ENCODE results near the gene PLEK. TPM values are rescaled to one million over a fixed set of nuclear protein-coding genes. Genes with fewer than 3 reads are reported as not detected.

The PLEK gene
- total and polyA plus RNA-seq, 2 donors (not counting 1 experiment from before 2014, with no cell fraction given), result 39.9 to 78.3 TPM

GRCh38 chr2:68429311-68429826 is 64.3 kb downstream of the PLEK start:
- DNase-seq (no peak), ATAC-seq (ENCODE audit: low read depth) (no peak)
- peaks cover 45 to 54% of the 10 kb centered on the region in 2 donors for H3K4me1 ChIP-seq (ENCODE audit: control insufficient read depth in 2 of 2, insufficient read depth in 2 of 2, low read length in 2 of 2)
- H3K36me3 ChIP-seq (replicated peaks in 1 of 2; ENCODE audit: control extremely low read depth in 1 of 2, control insufficient read depth in 1 of 2, extremely low read depth in 1 of 2, insufficient read depth in 2 of 2, low read length in 1 of 2), result no peaks in the 10 kb centered on the region
- H3K4me3 ChIP-seq (ENCODE audit: control extremely low read depth in 1 of 5, extremely low read depth in 1 of 5, insufficient read depth in 1 of 5, low read depth in 2 of 5, low read length in 4 of 5), result no peak overlapping the region
- CTCF ChIA-PET, result interaction anchor here (0.9 to 5.7 kb wide), 7 partner anchors 9 to 233 kb away, joined by 3 to 39 read pairs (median 3); no protein-coding TSS in a partner anchor
- H3K9ac ChIP-seq (ENCODE audit: low read length), result no peak overlapping the region
- no peaks in the 10 kb centered on the region for H4K20me1 ChIP-seq (ENCODE audit: control insufficient read depth, insufficient read depth, low read length, poor library complexity, severe bottlenecking)
- Mint-ChIP-seq H3K27ac (no peak overlapping the region), H3K27me3 (no peaks in the 10 kb centered on the region), H3K4me1 (peaks cover 41% of the 10 kb centered on the region), H3K4me3 (no peak overlapping the region), H3K9me3 (ENCODE audit: insufficient read depth) (no peaks in the 10 kb centered on the region)
- H3K9me3 ChIP-seq (ENCODE audit: control extremely low read depth in 1 of 3, control insufficient read depth in 2 of 3, insufficient read depth in 1 of 3, low read length in 2 of 3), result peaks cover 0 to 19% (median 2%) of the 10 kb centered on the region in 3 donors
- H3K4me2 ChIP-seq (replicated peaks; ENCODE audit: low read depth, low read length, poor library complexity, severe bottlenecking), result no peak overlapping the region
- TF ChIP-seq EZH2 (IDR thresholded peaks at IDR 0.05; ENCODE audit: borderline replicate concordance, insufficient read depth, low read depth, low read length, poor library complexity, severe bottlenecking), result no peak
- TF ChIP-seq, protein P1, sequence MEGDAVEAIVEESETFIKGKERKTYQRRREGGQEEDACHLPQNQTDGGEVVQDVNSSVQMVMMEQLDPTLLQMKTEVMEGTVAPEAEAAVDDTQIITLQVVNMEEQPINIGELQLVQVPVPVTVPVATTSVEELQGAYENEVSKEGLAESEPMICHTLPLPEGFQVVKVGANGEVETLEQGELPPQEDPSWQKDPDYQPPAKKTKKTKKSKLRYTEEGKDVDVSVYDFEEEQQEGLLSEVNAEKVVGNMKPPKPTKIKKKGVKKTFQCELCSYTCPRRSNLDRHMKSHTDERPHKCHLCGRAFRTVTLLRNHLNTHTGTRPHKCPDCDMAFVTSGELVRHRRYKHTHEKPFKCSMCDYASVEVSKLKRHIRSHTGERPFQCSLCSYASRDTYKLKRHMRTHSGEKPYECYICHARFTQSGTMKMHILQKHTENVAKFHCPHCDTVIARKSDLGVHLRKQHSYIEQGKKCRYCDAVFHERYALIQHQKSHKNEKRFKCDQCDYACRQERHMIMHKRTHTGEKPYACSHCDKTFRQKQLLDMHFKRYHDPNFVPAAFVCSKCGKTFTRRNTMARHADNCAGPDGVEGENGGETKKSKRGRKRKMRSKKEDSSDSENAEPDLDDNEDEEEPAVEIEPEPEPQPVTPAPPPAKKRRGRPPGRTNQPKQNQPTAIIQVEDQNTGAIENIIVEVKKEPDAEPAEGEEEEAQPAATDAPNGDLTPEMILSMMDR (IDR thresholded peaks at IDR 0.05), result no peak
- no peak overlapping the region for H3K27ac ChIP-seq (ENCODE audit: low read length in 2 of 2)
- POLR2A ChIA-PET, result no interaction called here
- intact Hi-C loops (cut with micrococcal nuclease), result no loop called here
- no peak overlapping the region for H2AFZ ChIP-seq (ENCODE audit: insufficient read depth, low read depth, low read length, poor library complexity, severe bottlenecking)
- WGBS (ENCODE audit: insufficient coverage), result 100% methylated on average over 4 of the region's 7 CpGs
- H3K79me2 ChIP-seq (ENCODE audit: control insufficient read depth, insufficient read depth, low read length), result peaks cover 5% of the 10 kb centered on the region
- H3K27me3 ChIP-seq (replicated peaks in 1 of 4; ENCODE audit: control extremely low read depth in 1 of 4, control insufficient read depth in 3 of 4, insufficient read depth in 4 of 4, low read length in 3 of 4), result no peaks in the 10 kb centered on the region

DNA sequence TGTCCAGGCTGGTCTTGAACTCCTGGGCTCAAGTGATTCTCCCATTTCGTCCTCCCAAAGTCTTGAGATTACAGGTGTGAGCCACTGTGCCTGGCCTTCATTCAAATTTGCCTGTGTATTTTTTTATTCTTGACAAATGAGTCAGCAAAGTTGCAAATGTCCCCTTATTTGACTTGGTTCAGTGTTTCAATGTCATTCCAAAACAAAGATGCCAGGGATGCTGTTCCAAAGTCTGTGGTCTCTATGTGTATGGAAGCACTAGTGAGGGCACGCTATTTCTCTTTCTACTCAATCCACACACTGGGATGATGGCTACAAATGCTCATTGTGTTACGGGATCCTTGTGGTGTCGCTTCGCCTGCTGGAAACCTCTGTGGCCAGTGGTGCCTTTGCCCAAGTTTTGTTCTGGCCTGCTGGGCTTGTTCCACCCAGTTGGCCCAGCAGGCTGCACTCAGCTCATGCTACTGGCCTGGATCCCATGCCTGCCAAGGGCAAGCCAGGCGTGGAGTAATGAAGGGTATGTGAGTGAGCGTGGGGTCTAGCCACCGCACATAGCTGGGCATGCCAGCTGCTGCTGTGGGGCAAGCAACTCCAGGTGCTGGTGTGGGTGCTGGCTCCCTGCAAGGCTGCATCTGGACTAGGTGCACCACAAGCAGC is 66.4 kb downstream of the PLEK start:
- no peak overlapping the region for H3K4me3 ChIP-seq (ENCODE audit: control extremely low read depth in 1 of 5, extremely low read depth in 1 of 5, insufficient read depth in 1 of 5, low read depth in 2 of 5, low read length in 4 of 5)
- ChIA-PET POLR2A (interaction anchor here (1.1 kb wide), 1 partner anchor 10 kb away, joined by 3 read pairs; no protein-coding TSS in a partner anchor), CTCF (no interaction called here)
- ATAC-seq (ENCODE audit: low read depth) (no peak), DNase-seq (no peak)
- peaks cover 55% of the 10 kb centered on the region for H3K4me1 Mint-ChIP-seq
- no peak overlapping the region for H3K27ac ChIP-seq (ENCODE audit: low read length in 2 of 2)
- H3K36me3 ChIP-seq (replicated peaks in 1 of 2; ENCODE audit: control extremely low read depth in 1 of 2, control insufficient read depth in 1 of 2, extremely low read depth in 1 of 2, insufficient read depth in 2 of 2, low read length in 1 of 2), result no peaks in the 10 kb centered on the region
- H4K20me1 ChIP-seq (ENCODE audit: control insufficient read depth, insufficient read depth, low read length, poor library complexity, severe bottlenecking), result no peaks in the 10 kb centered on the region
- H3K9me3 Mint-ChIP-seq (ENCODE audit: insufficient read depth), result peaks cover 5% of the 10 kb centered on the region
- H3K79me2 ChIP-seq (ENCODE audit: control insufficient read depth, insufficient read depth, low read length), result no peaks in the 10 kb centered on the region
- H3K27me3 Mint-ChIP-seq, result no peaks in the 10 kb centered on the region
- no peak overlapping the region for H3K4me2 ChIP-seq (replicated peaks; ENCODE audit: low read depth, low read length, poor library complexity, severe bottlenecking)
- no peak overlapping the region for H3K4me3 Mint-ChIP-seq
- intact Hi-C loops (cut with micrococcal nuclease), result no loop called here
- H2AFZ ChIP-seq (ENCODE audit: insufficient read depth, low read depth, low read length, poor library complexity, severe bottlenecking), result no peak overlapping the region
- no peak overlapping the region for H3K9ac ChIP-seq (ENCODE audit: low read length)
- no peak overlapping the region for H3K27ac Mint-ChIP-seq
- WGBS (ENCODE audit: insufficient coverage), result 80% methylated on average over 7 of the region's 8 CpGs
- H3K27me3 ChIP-seq (replicated peaks in 1 of 4; ENCODE audit: control extremely low read depth in 1 of 4, control insufficient read depth in 3 of 4, insufficient read depth in 4 of 4, low read length in 3 of 4), result no peaks in the 10 kb centered on the region
- TF ChIP-seq EZH2 (IDR thresholded peaks at IDR 0.05; ENCODE audit: borderline replicate concordance, insufficient read depth, low read depth, low read length, poor library complexity, severe bottlenecking), result no peak
- TF ChIP-seq, protein P1 (IDR thresholded peaks at IDR 0.05), result no peak
- peaks cover 28 to 44% of the 10 kb centered on the region in 2 donors for H3K4me1 ChIP-seq (ENCODE audit: control insufficient read depth in 2 of 2, insufficient read depth in 2 of 2, low read length in 2 of 2)
- H3K9me3 ChIP-seq (ENCODE audit: control extremely low read depth in 1 of 3, control insufficient read depth in 2 of 3, insufficient read depth in 1 of 3, low read length in 2 of 3), result peaks cover 0 to 19% (median 2%) of the 10 kb centered on the region in 3 donors
